Natural killer cell (primary cell): ENCODE data around the gene RYR2. TPM values are rescaled to one million over a fixed set of nuclear protein-coding genes. Genes with fewer than 3 reads are reported as not detected.

Experiments
- ATAC-seq, 3 donors: fragments of 150-1000 bp in 2 of 3; fragments of 200-7000 bp in 1 of 3; cut with Tn5 transposase; 1 replicate in 1 of 3; 2 replicates in 2 of 3; pipeline ENCODE4 v1.10.0; 2021; ENCODE audit warnings: mild to moderate bottlenecking in 2 of 3, moderate library complexity in 2 of 3
- DNase-seq, 2 donors: peaks; one replicate each; pipeline versions ENCODE4 v3.0.0 to v3.0.0-alpha.2; 2013 to 2021; ENCODE audit warnings: mixed read lengths in 1 of 2
- H3K27ac ChIP-seq: one replicate; pipeline ENCODE4 v1.5.1; 2013; ENCODE audit warnings: mild to moderate bottlenecking, low read length
- H3K27me3 ChIP-seq: one replicate; pipeline ENCODE4 v1.6.1; 2013; ENCODE audit warnings: low read length; ENCODE audit not compliant: control insufficient read depth, insufficient read depth
- H3K36me3 ChIP-seq: one replicate; pipeline ENCODE4 v1.6.1; 2013; ENCODE audit warnings: low read length; ENCODE audit not compliant: control insufficient read depth, insufficient read depth
- H3K4me1 ChIP-seq: one replicate; pipeline ENCODE4 v1.6.1; 2013; ENCODE audit warnings: low read length; ENCODE audit not compliant: control insufficient read depth, insufficient read depth
- H3K4me3 ChIP-seq: one replicate; pipeline ENCODE4 v1.5.1; 2013; ENCODE audit warnings: low read length
- H3K9me3 ChIP-seq: one replicate; pipeline ENCODE4 v1.6.1; 2013; ENCODE audit warnings: low read length; ENCODE audit not compliant: control insufficient read depth, insufficient read depth
- H3K27ac Mint-ChIP-seq, 2 donors: one replicate each; pipeline ENCODE4 v1.8.0; 2022; ENCODE audit warnings: mild to moderate bottlenecking in 2 of 2, mixed read lengths in 2 of 2, moderate library complexity in 1 of 2
- H3K27me3 Mint-ChIP-seq, 2 donors: one replicate each; pipeline ENCODE4 v1.8.0; 2022; ENCODE audit warnings: low read depth in 2 of 2, mixed read lengths in 2 of 2
- H3K36me3 Mint-ChIP-seq: one replicate; pipeline ENCODE4 v1.8.0; 2022; ENCODE audit warnings: mixed read lengths
- H3K4me1 Mint-ChIP-seq, 2 donors: one replicate each; pipeline ENCODE4 v1.8.0; 2022; ENCODE audit warnings: mixed read lengths in 2 of 2
- H3K4me3 Mint-ChIP-seq: one replicate; pipeline ENCODE4 v1.8.0; 2022; ENCODE audit warnings: mild to moderate bottlenecking, moderate library complexity, mixed read lengths
- H3K9me3 Mint-ChIP-seq, 2 donors: one replicate each; pipeline ENCODE4 v1.8.0; 2022; ENCODE audit warnings: mixed read lengths in 2 of 2
- WGBS: methylation state at CpG from one replicate; pipeline ENCODE4 v1.1.7; 2013; ENCODE audit warnings: missing lambda C conversion rate; ENCODE audit not compliant: insufficient coverage; 5-methylcytosine and 5-hydroxymethylcytosine counted together
- intact Hi-C: fragments of 100-400 bp; cut with micrococcal nuclease; formaldehyde crosslinking; loops from one replicate; pipeline ENCODE4 v1.14.2; 2022
- total RNA-seq, 4 donors: library from RNA; stranded (reverse); fragments of 120-200 nt in 1 of 4; gene quantifications; one replicate each; pipeline versions ENCODE4 v1.2.3 to v1.2.4, GENCODE V29; 2013 to 2022
- TF ChIP-seq, protein P1 (sequence below): fragments of 200-600 bp; IDR thresholded peaks from one replicate; pipeline ENCODE4 v1.8.0; 2022; ENCODE audit warnings: antibody characterized with exemption

The RYR2 gene
- total RNA-seq, 3 donors from 2014 or later (not counting 1 experiment from before 2014, with no cell fraction given), result 0.13 to 1.2 (median 0.38) TPM

DNA sequence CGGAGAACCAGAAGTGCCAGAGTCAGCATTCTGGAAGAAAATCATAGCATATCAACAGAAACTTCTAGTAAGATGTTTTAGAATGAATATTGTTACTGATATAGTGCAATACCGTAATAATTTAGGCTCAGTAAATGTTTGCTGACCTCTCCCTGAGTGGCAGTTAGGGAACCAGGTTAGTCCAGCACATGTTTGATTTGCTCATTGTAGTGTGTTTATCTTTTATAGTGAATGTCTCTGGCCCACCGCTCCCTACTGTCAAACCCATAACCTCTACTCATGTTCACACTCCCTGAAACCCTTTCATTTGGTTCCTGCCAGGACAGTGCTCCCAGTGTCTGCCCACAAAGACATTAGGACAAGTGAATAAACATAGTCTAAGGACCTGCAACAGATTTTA, 746.1 kb downstream of the RYR2 start:
- Mint-ChIP-seq H3K4me3 (no peak overlapping the region), H3K27me3 (no peaks in the 10 kb centered on the region), H3K4me1 (peaks cover 0 to 6% of the 10 kb centered on the region in 2 donors), H3K27ac (no peak overlapping the region), H3K9me3 (no peaks in the 10 kb centered on the region), H3K36me3 (peaks cover 6% of the 10 kb centered on the region)
- no peak for DNase-seq
- Histone ChIP-seq H3K4me1 (peaks cover 2% of the 10 kb centered on the region), H3K9me3 (no peaks in the 10 kb centered on the region), H3K27ac (no peak overlapping the region), H3K27me3 (no peaks in the 10 kb centered on the region), H3K4me3 (no peak overlapping the region), H3K36me3 (no peaks in the 10 kb centered on the region)
- 89% methylated on average over 1 of the region's 3 CpGs for WGBS
- intact Hi-C loops, result no loop called here
- ATAC-seq, result no peak
- TF ChIP-seq, protein P1, sequence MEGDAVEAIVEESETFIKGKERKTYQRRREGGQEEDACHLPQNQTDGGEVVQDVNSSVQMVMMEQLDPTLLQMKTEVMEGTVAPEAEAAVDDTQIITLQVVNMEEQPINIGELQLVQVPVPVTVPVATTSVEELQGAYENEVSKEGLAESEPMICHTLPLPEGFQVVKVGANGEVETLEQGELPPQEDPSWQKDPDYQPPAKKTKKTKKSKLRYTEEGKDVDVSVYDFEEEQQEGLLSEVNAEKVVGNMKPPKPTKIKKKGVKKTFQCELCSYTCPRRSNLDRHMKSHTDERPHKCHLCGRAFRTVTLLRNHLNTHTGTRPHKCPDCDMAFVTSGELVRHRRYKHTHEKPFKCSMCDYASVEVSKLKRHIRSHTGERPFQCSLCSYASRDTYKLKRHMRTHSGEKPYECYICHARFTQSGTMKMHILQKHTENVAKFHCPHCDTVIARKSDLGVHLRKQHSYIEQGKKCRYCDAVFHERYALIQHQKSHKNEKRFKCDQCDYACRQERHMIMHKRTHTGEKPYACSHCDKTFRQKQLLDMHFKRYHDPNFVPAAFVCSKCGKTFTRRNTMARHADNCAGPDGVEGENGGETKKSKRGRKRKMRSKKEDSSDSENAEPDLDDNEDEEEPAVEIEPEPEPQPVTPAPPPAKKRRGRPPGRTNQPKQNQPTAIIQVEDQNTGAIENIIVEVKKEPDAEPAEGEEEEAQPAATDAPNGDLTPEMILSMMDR, result no peak

DNA sequence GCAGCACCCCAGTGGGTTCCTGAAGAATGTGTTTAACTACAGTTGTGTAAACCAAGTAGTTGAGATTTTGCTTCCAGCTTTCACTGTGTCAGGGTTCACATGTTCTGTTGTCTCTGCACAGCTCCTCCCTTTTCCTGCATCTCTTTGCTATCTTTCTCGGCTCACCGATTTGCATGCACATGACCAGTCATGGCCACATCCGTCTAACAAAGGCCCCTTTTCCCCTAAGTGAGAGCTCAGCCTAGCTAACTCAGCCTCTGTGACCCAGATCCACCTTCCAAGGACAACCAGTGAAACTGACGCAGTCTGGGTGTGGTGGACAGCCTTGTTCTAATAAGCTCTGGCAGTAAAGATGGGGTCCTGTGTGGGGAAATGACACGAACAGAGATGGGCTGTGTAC, 747.6 kb downstream of the RYR2 start:
- peak overlapping the region; percentile 47 to 55 for H3K27ac Mint-ChIP-seq
- H3K27ac ChIP-seq, result peak overlapping the region; percentile 37
- WGBS, result 71% methylated on average over 4 of the region's 5 CpGs
- H3K9me3 ChIP-seq, result no peaks in the 10 kb centered on the region
- no peaks in the 10 kb centered on the region for H3K27me3 ChIP-seq
- H3K4me1 ChIP-seq, result peaks cover 2% of the 10 kb centered on the region
- ATAC-seq (peak; percentile 79 to 91 (median 86)), DNase-seq (peak in 1 of 2 donors; percentile 18)
- peak overlapping the region; percentile 21 for H3K4me3 Mint-ChIP-seq
- no peaks in the 10 kb centered on the region for H3K27me3 Mint-ChIP-seq
- intact Hi-C loops, result no loop called here
- H3K4me1 Mint-ChIP-seq, result peaks cover 0 to 6% of the 10 kb centered on the region in 2 donors
- no peaks in the 10 kb centered on the region for H3K36me3 ChIP-seq
- no peaks in the 10 kb centered on the region for H3K9me3 Mint-ChIP-seq
- no peaks in the 10 kb centered on the region for H3K36me3 Mint-ChIP-seq
- TF ChIP-seq, protein P1, result no peak
- no peak overlapping the region for H3K4me3 ChIP-seq

DNA sequence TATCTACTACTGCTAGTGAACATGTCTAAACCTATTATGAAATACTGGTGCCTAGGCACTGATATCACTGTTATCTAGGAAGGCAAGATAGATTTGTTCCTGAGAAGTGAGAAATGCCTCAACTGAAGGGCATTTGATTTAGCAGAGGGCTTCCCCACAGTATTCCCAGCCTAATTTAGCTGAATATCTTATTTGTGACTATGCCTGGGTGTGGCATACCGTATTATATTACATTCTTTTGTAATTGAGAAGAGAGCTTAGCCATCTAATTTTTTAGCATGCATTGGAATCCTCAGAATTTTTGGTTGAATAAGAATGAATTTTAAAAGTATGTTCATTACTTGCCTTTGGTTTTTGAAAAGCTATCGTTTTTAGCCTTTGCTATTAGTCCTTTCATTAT, 749.6 kb downstream of the RYR2 start:
- peaks cover 2% of the 10 kb centered on the region for H3K4me1 ChIP-seq
- Mint-ChIP-seq H3K27ac (no peak overlapping the region), H3K36me3 (no peaks in the 10 kb centered on the region), H3K4me3 (no peak overlapping the region), H3K27me3 (no peaks in the 10 kb centered on the region), H3K9me3 (no peaks in the 10 kb centered on the region), H3K4me1 (peaks cover 0 to 6% of the 10 kb centered on the region in 2 donors)
- no peaks in the 10 kb centered on the region for H3K27me3 ChIP-seq
- TF ChIP-seq, protein P1, result no peak
- H3K36me3 ChIP-seq, result no peaks in the 10 kb centered on the region
- intact Hi-C loops, result no loop called here
- DNase-seq, result no peak
- no peak overlapping the region for H3K4me3 ChIP-seq
- H3K27ac ChIP-seq, result no peak overlapping the region
- no peak for ATAC-seq
- H3K9me3 ChIP-seq, result no peaks in the 10 kb centered on the region
- WGBS, result 100% methylated on average over 2 of the region's 2 CpGs

GRCh38 chr1:237792149-237792548, 750.2 kb downstream of the RYR2 start:
- no peaks in the 10 kb centered on the region for H3K27me3 Mint-ChIP-seq
- Histone ChIP-seq H3K36me3 (no peaks in the 10 kb centered on the region), H3K4me1 (peaks cover 2% of the 10 kb centered on the region), H3K4me3 (no peak overlapping the region), H3K9me3 (no peaks in the 10 kb centered on the region), H3K27me3 (no peaks in the 10 kb centered on the region), H3K27ac (no peak overlapping the region)
- DNase-seq (no peak), ATAC-seq (no peak)
- no peaks in the 10 kb centered on the region for H3K36me3 Mint-ChIP-seq
- H3K9me3 Mint-ChIP-seq, result no peaks in the 10 kb centered on the region
- 79% methylated on average over 7 of the region's 7 CpGs for WGBS
- H3K27ac Mint-ChIP-seq, result no peak overlapping the region
- intact Hi-C loops, result no loop called here
- TF ChIP-seq, protein P1, result no peak
- peaks cover 0 to 6% of the 10 kb centered on the region in 2 donors for H3K4me1 Mint-ChIP-seq
- no peak overlapping the region for H3K4me3 Mint-ChIP-seq
